Measurements from ENCODE around the gene POLR1D. TPM values are rescaled to one million over a fixed set of nuclear protein-coding genes. Genes with fewer than 3 reads are reported as not detected.

POLR1D gene
- total and polyA plus RNA-seq, 2 experiments from 2014 or later = 177 to 197 TPM

DNA sequence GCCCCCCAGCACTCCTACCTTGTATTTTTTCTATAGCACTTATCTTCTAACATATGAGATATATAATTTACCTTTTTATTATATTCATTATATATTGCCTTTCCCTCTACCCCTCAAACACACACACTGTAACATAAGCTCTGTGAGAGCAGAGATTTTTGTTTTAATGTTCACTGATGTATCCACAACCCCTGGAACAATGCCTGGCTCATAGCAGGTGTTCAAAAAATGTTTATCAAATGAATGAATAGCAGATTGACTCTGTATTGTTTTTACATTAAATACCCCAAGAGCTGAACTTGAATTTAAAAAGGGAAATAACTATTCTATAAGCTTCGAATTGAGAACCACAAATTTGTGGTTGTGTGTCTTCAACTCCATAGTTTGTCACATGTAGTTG is 11.0 kb downstream of the POLR1D start:
- H3K36me3 Mint-ChIP-seq (ENCODE audit: low read depth) = peaks cover 3% of the 10 kb centered on the region; the same call in 2 of the 3 replicates
- peaks cover 6% of the 10 kb centered on the region; the same call in 1 of the 3 replicates for H3K4me1 Mint-ChIP-seq
- H3K9me3 Mint-ChIP-seq = no peaks in the 10 kb centered on the region
- DNase-seq (ENCODE audit: low spot score) = no peak
- Histone ChIP-seq H3K27me3 (ENCODE audit: insufficient read depth) (no peaks in the 10 kb centered on the region), H3F3A (replicated peaks; ENCODE audit: low read depth) (peaks cover 3% of the 10 kb centered on the region; the same call in 1 of the 2 replicates), H3K27ac (ENCODE audit: low read depth) (no peak overlapping the region), H3K4me3 (no peak overlapping the region), H2AFZ (no peak overlapping the region), H3K36me3 (ENCODE audit: insufficient read depth) (no peaks in the 10 kb centered on the region; the same call in 1 of the 2 replicates), H4K20me1 (replicated peaks; ENCODE audit: insufficient read depth) (peaks cover 17% of the 10 kb centered on the region), H3K4me1 (ENCODE audit: insufficient read depth) (no peaks in the 10 kb centered on the region), H3K9me2 (ENCODE audit: insufficient read depth) (no peaks in the 10 kb centered on the region), H3K79me2 (replicated peaks; ENCODE audit: insufficient read depth) (peaks cover 81% of the 10 kb centered on the region), H3K4me2 (no peak overlapping the region)
- ATAC-seq = no peak
- no peak overlapping the region for H3K27ac Mint-ChIP-seq
- no peak for TF ChIP-seq ETS1 (IDR thresholded peaks at IDR 0.05)
- TF ChIP-seq EZH2phosphoT487 (IDR thresholded peaks at IDR 0.05; ENCODE audit: unreplicated experiment) = no peak
- TF ChIP-seq JUNB (IDR thresholded peaks at IDR 0.05; ENCODE audit: unreplicated experiment) = no peak
- TF ChIP-seq, protein P1, sequence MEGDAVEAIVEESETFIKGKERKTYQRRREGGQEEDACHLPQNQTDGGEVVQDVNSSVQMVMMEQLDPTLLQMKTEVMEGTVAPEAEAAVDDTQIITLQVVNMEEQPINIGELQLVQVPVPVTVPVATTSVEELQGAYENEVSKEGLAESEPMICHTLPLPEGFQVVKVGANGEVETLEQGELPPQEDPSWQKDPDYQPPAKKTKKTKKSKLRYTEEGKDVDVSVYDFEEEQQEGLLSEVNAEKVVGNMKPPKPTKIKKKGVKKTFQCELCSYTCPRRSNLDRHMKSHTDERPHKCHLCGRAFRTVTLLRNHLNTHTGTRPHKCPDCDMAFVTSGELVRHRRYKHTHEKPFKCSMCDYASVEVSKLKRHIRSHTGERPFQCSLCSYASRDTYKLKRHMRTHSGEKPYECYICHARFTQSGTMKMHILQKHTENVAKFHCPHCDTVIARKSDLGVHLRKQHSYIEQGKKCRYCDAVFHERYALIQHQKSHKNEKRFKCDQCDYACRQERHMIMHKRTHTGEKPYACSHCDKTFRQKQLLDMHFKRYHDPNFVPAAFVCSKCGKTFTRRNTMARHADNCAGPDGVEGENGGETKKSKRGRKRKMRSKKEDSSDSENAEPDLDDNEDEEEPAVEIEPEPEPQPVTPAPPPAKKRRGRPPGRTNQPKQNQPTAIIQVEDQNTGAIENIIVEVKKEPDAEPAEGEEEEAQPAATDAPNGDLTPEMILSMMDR (conservative IDR thresholded peaks at IDR 0.05; ENCODE audit: low read depth in 2 of 2) = no peak
- no peak for TF ChIP-seq STAT1 (IDR thresholded peaks at IDR 0.05; ENCODE audit: unreplicated experiment)
- TF ChIP-seq REST (IDR thresholded peaks at IDR 0.05; ENCODE audit: unreplicated experiment) = no peak
- TF ChIP-seq POLR2AphosphoS5 (IDR thresholded peaks at IDR 0.05; ENCODE audit: low read depth) = no peak
- no peak for TF ChIP-seq ZNF114 (CRISPR knock-in tag; IDR thresholded peaks at IDR 0.05)
- TF ChIP-seq EZH2 (IDR thresholded peaks at IDR 0.05; ENCODE audit: low read depth, unreplicated experiment) = no peak
- no peak for TF ChIP-seq NANOG (IDR thresholded peaks at IDR 0.05; ENCODE audit: borderline replicate concordance)
- TF ChIP-seq, protein P2, sequence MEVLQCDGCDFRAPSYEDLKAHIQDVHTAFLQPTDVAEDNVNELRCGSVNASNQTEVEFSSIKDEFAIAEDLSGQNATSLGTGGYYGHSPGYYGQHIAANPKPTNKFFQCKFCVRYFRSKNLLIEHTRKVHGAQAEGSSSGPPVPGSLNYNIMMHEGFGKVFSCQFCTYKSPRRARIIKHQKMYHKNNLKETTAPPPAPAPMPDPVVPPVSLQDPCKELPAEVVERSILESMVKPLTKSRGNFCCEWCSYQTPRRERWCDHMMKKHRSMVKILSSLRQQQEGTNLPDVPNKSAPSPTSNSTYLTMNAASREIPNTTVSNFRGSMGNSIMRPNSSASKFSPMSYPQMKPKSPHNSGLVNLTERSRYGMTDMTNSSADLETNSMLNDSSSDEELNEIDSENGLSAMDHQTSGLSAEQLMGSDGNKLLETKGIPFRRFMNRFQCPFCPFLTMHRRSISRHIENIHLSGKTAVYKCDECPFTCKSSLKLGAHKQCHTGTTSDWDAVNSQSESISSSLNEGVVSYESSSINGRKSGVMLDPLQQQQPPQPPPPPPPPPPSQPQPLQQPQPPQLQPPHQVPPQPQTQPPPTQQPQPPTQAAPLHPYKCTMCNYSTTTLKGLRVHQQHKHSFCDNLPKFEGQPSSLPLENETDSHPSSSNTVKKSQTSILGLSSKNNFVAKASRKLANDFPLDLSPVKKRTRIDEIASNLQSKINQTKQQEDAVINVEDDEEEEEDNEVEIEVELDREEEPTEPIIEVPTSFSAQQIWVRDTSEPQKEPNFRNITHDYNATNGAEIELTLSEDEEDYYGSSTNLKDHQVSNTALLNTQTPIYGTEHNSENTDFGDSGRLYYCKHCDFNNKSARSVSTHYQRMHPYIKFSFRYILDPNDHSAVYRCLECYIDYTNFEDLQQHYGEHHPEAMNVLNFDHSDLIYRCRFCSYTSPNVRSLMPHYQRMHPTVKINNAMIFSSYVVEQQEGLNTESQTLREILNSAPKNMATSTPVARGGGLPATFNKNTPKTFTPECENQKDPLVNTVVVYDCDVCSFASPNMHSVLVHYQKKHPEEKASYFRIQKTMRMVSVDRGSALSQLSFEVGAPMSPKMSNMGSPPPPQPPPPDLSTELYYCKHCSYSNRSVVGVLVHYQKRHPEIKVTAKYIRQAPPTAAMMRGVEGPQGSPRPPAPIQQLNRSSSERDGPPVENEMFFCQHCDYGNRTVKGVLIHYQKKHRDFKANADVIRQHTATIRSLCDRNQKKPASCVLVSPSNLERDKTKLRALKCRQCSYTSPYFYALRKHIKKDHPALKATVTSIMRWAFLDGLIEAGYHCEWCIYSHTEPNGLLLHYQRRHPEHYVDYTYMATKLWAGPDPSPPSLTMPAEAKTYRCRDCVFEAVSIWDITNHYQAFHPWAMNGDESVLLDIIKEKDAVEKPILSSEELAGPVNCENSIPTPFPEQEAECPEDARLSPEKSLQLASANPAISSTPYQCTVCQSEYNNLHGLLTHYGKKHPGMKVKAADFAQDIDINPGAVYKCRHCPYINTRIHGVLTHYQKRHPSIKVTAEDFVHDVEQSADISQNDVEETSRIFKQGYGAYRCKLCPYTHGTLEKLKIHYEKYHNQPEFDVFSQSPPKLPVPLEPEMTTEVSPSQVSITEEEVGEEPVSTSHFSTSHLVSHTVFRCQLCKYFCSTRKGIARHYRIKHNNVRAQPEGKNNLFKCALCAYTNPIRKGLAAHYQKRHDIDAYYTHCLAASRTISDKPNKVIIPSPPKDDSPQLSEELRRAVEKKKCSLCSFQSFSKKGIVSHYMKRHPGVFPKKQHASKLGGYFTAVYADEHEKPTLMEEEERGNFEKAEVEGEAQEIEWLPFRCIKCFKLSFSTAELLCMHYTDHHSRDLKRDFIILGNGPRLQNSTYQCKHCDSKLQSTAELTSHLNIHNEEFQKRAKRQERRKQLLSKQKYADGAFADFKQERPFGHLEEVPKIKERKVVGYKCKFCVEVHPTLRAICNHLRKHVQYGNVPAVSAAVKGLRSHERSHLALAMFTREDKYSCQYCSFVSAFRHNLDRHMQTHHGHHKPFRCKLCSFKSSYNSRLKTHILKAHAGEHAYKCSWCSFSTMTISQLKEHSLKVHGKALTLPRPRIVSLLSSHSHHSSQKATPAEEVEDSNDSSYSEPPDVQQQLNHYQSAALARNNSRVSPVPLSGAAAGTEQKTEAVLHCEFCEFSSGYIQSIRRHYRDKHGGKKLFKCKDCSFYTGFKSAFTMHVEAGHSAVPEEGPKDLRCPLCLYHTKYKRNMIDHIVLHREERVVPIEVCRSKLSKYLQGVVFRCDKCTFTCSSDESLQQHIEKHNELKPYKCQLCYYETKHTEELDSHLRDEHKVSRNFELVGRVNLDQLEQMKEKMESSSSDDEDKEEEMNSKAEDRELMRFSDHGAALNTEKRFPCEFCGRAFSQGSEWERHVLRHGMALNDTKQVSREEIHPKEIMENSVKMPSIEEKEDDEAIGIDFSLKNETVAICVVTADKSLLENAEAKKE (CRISPR knock-in tag; IDR thresholded peaks at IDR 0.05) = no peak
- no peak for TF ChIP-seq ZNF331 (CRISPR knock-in tag; IDR thresholded peaks at IDR 0.05; ENCODE audit: low read depth)
- TF ChIP-seq CREB1 (CRISPR knock-in tag; IDR thresholded peaks at IDR 0.05; ENCODE audit: low read depth) = no peak
- H3K4me3 Mint-ChIP-seq = no peak overlapping the region
- H3K27me3 Mint-ChIP-seq (ENCODE audit: insufficient read depth, low read depth, poor library complexity) = peaks cover 2% of the 10 kb centered on the region

Measured in GM23338 (cell line).